Activated gamma-delta T cell treated with anti-CD3 and anti-CD28 coated beads, Interleukin-2, amount 50 U/mL, for 16 hours (primary cell): Measurements from ENCODE around the gene MIS18BP1.
"Not testable (repeated sequence)": the region's sequence is repeated elsewhere in the genome, so short reads cannot be mapped to it uniquely, and the experiment has no call there.

Experiments used
- DNase-seq: peaks from one replicate; pipeline ENCODE4 v3.0.0-alpha.2; 2020; ENCODE audit warnings: low read depth

Gene MIS18BP1

DNA sequence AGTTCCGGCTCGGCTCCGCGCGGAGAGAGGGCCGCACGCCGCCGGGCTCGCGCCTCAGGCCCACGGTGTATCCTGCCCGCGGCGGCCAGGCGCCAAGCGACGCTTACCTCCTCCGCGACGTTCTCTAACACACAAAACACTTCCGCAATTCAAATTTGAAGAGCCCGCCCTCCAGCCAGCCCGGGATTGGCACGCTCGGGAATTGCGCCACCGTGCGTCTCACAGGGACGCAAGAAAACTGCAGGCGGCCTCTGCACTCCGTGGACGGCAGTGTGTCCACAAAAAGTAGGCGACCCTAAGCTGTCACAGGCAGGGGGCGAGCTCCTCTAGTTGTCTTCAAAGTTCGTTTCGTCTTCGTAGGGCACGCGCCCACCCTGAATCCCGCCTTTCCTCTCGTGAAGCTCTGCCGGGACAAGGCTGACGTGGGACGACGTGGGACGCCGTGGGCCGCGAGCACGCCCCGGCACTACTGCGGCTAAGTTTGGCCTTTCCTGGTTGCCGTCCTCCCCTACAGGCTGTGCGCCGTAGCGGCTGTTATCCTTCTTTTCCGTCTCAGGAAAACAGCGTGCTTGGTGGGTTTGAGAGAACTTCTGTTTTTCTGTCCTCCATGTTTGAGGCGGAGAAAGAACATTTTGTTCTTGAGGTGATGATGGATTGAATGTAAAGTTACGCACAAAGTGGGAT lies at the start of gene MIS18BP1:
Gene MIS18BP1, minus strand, starts transcription at position 133 of the 684 bp plus-strand sequence. CDS start 5,916 bp downstream, outside the sequence.
- peak; percentile 87 for DNase-seq

DNA sequence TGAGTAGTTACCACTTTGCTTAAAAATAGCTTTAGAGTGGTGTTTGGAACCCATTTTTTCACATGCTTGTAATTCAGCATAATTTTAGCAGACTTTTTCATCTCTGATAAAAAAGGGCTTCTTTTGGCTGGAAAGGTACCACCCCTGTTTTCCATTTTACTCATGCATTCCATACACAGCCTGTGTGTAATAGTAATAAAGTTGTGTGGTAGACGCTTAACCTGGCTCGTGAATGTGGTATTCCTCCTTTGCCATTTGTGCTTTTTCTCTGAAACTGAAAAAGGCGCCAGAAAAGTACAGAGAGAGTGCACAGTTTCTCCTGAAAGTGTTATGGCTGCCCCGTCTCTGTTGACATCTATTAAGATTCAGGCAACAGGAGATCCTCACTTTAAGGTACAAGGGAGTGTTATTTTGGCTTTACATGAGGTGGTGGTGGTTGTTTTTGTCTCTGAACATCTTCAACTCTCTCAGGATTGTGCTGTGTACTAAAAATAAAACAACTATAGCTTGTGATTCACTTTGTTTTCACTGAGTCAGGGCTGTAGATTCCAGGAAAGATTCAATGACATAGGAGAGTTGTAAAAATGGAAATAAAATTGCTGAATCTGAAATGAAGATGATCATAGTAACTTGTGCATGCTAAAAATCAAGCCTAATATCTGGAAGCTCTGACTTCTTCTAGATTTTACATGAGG lies 45.6 kb upstream of the MIS18BP1 start:
- DNase-seq = no peak

DNA sequence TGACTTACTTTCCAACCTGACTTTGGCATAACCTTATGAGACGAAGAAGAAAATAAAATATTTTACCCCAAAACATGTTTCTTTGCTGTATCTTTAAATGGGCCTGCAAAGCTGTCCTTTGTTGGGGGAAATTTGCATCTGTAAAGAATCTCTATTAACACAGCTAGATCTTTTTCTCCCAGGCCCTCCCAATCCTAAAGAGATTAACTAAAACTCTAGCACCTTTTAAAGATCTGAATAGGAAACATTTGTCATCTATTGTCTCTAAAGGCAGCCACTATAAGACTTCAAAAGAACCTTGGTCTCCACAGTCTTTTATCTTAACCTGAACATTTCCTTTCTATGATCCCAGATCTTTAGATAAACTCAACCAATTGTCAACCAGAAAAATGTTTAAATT lies 41.8 kb upstream of the MIS18BP1 start:
- DNase-seq = not testable (repeated sequence)

DNA sequence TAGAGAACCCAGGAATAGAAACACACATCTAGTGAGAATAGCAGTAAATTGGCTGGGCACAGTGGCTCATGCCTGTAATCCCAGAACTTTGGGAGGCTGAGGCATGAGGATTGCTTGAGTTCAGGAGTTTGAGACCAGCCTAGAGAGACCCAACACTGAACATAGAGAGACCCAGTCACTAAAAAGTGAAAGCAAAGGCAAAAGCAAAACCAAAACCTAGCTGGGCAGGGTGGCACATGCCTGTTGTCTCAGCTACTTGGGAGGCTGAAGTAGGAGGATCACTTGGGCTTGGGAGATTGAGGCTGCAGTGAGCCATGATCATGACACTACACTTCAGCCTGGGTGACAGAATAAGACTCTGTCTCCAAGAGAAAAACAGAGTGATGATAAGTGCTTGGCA lies 37.5 kb upstream of the MIS18BP1 start:
- DNase-seq = no peak

DNA sequence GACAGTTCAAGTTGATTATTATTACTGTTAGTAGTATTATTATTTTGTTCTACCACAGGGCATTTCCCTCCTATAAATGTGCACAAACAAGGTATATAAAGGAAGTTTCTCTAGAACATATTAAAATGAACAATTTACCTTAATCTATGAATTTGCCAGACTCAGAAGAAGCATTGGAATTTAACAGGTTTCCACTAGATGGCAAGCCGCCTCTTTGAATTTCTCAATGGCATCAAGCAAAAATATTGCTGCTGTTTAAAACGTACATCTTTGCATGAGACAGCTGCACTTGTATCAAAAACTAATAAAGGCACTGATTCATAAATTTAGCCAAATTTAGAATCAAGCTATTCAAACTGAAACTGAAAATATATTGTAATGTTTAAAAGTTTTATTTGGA lies 34.6 kb upstream of the MIS18BP1 start:
- no peak for DNase-seq

DNA sequence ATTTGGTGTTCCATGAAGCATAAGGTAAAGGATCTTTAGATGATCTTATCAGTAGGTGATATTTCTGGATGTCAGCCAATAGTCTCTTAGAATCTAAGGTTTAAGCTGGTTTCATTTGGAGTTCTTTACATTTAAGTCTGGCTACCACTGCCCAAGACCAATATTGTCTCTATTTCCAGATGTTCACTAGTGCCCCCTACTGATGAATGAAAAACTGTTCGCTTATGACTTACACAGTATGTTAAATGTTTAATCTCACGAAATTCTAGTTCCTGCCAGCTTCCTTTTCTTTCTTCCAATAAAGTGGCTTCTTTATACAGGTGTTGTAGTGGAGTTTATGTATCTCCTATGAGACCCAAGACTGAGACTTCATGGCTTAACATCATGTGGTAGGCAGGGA lies 31.8 kb upstream of the MIS18BP1 start:
- no peak for DNase-seq

DNA sequence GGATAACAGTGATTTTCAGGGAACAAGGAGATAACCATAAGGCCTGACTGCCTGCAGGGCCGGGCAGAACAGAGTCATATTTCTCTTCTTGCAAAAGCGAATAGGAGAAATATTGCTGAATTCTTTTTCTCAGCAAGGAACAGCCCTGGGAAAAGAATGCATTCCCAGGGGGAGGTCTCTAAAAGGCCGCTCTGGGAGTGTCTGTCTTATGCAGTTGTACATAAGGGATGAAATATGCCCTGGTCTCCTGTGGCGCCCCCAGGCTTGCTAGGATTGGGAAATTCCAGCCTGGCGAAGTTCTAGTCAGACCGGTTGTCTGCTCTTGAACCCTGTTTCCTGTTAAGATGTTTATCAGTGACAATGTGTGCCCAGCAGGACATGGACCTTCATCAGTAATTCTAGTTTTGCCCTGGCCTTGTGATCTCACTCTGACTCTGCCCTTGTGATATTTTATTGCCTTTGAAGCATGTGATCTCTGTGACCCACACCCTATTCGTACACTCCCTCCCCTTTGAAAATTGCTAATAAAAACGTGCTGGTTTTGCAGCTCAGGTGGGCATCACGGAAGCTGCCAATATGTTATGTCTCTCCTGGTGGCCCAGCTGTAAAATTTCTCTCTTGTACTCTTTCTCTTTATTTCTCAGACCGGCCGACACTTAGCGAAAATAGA lies 28.9 kb upstream of the MIS18BP1 start:
- not testable (repeated sequence) for DNase-seq

DNA sequence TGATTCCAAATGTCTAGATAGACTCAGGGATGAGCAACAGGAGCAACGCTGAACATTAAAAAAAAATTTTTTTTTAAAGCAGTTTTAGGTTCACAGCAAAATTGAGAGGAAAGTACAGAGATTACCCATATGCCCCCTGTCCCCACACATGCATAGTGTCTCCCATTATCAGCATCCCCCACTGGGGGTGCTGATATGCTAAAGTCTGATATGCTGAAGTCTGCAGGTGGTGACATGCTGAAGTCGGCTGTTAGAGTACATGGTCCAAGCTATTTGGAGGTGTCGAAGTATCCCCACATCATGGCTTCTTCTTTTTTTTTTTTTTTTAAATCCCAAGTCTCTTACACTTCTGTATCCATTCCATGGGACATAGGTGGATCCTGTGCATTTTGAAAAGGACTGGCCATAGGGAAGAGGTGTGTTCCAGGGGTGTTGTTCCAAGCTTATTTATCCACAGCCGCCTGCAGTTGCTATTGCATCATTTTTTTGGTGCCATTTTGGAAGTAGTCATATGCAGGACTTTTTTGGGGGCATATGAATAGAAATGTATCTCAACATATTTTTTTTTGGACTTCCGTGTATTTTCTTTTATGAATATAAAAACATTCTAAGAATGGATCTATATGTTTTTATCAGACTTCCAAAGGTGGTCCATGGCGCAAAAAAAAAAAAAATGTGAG lies 19.0 kb upstream of the MIS18BP1 start:
- DNase-seq = no peak

DNA sequence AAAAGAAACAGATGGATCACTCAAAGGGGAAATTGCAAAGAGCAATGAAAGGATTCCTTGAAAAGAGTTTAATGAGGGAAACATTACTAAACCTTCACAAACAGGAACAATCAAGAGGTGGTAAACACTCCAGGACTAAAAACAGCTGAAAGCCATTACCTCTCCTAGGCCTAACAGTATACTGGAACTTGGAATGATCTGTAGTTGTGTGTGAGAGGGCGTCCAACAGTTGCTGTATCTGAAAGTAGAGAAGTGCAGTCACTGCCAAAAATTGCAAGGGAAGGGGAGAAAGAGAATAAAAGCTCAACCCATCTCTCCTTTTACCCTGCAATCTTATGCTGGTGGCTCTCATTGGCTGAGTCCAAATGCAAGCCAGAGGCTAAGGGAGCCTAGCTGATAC lies 17.0 kb upstream of the MIS18BP1 start:
- DNase-seq = no peak

DNA sequence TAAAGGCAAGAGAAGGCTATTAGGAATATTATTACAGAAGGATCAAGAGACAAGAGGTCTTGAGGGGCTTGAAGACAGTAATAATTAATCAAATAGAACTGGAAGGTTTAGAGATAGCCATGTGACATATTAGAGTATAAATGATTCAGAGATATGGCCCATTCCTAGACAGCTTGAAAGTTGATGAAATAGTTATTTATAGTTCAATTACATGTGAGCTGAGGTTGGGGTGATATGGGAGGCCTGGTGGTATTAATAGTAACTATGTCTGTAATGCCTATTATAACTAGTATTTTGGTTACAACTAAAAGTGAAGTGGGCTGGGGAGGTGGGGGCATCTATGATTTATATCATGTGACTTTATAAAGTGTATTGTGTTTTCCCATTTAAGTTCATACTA lies 14.1 kb upstream of the MIS18BP1 start:
- no peak for DNase-seq

DNA sequence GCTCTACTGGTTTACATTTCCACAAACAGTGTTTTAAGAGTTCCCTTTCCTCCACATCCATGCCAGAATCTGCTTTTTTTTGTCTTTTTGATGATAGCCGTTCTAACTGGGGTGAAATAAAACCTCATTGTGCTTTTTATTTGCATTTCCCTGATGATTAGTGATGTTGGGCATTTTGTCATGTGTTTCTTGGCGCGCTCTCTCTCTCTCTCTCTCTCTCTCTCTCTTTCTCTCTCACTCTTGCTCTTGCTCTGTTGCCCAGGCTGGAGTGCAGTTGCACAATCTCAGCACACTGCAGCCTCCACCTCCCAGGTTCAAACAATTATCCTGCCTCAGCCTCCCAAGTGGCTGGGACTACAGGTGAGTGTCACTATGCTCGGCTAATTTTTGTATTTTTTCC lies 9.6 kb upstream of the MIS18BP1 start:
- DNase-seq = no peak

DNA sequence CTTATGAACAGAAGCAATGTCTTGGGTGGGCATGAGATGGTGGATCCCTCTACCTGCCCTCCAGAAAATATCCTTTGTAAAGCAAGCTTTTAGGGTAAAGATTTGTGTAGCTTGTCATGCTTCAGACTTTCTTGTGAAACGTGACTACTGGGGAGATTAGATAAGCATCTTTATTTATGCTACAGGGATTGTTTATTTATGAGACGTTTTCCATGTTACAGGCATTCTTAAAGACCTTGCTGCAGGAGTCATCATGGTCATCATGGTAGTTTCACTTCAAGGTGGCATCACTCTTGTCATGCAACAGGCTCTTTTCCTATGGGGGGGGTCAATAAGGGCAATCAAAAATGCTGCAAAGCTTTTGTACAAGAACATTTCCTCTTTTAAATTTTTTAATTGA lies 8.2 kb upstream of the MIS18BP1 start:
- DNase-seq = no peak

DNA sequence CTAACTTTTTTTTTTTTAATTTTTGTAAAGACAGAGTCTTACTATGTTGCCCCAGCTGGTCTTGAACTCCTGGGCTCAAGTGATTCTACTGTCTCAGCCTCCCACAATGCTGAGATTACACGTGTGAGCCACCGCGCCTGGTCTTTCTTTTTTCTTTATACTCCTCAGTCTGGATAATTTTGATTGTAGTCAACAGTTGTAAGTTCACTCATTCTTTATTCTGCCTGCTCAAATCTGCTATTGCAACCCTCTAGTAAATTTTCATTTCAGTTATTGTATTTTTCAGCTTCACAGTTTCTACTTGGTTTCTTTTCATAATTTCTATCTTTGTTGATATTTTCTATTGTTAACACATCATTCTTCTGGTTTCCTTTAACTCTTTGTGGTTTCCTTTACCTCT lies 5.8 kb upstream of the MIS18BP1 start:
- no peak for DNase-seq

DNA sequence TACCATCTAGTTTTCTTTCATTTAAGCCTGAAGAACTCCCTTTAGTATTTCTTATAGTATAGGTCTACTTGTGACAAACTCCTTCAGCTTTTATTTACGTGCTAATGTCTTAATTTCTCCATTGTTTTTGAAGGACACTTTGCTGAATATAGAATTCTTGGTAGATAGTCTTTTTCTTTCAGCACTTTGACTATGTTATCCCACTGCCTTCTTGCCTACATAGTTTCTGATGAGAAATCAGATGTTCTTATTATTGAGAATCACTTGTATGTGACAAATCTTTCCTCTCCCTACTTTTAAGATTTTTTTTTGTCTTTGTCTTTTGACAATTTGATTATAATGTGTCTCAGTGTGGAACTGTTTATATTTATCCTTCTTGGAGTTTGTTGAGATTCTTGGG lies 5.1 kb upstream of the MIS18BP1 start:
- DNase-seq = no peak

DNA sequence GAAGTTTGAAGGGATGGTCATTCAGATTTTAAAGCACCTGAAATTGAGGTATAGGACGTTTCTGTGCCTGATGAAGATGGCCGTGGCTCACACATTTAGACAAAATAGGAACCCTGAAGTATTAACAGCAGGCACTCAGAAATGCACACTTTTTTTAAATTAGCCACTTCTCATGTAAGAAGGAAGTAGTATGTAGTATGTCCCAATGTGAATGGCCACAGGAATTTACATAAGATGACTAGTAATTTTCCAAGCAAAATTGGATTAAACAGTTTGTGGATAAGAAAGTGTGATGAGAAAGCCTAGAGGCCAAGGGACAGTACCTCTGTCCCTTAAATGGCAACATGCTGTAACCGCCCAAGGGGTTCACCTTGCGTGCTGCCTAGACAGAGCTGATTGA lies 1.8 kb upstream of the MIS18BP1 start:
- no peak for DNase-seq

DNA sequence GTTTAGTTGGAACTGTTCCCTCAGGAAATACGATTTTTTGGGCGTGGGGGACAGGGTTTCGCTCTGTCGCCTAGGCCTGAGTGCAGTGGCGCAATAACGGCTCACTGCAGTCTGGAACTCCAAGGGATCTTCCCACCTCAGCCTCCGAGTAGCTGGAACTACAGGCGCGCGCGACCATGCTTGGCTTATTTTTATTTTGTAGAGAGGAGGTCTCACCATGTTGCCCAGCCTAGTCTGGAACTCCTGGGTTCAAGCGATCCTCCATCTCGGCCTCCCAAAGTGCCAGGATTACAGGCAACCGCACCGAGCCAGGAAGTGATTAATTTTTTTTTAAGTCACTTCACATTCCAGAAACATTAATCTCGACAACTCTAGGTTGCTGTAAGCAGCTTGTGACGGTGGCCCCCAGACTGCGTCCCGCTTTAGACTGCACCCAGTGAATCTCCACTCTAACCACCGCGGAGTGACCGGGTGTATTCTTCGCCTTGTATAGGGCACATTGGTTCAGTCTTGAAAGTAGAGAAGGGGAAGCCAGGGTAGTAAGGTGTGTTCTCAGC lies 830 bp upstream of the MIS18BP1 start:
- DNase-seq = no peak

DNA sequence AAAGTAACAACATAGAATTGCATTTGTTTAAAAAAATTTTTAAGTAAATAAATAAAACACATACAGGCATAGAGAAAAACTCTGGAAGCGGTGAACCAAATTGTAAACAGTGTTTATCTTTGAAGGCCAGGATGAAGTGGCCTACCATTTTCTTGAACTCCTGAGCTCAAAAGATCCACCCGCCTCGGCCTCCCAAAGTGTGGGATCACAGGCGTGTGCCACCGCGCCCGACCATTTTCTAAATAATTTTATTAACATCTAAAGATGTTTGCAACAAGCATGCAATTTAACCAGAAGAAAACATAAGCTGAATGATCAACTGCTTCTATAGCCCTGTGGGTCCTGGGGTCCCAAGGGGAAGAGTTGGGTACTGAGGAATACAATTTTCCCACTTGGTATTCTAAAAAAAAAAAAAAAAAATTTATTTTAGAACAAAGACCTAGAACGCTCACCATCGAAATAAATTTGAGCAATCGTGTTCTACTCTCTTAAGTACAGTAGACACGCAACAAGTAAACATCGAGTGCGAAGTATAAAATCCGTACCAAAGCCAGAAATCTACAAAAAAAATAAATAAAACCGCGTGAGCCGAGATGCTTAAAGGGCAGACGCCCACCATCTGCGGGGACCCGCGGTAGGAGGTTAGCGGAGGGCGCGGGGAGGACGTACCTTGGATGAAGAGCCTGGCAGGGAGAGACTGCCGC lies 484 bp downstream of the MIS18BP1 start:
- DNase-seq = no peak

DNA sequence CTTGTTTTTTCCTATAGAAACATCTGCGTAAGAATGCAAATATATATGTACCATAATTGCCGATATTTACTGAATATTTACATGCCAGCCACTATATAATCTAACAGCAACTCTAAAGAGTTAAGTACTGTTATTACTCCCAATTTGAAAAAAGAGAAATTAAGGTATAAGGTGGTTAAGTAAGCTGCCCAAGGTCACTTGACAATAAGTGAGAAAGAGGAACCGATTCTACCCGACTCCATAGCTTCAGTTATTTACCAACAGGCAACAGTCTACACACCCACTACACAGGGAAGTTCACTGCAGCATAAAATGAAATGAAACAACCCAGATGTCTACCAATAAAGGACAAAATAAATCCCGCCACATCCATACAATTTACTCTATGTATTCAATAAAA lies 1.1 kb downstream of the MIS18BP1 start:
- no peak for DNase-seq

DNA sequence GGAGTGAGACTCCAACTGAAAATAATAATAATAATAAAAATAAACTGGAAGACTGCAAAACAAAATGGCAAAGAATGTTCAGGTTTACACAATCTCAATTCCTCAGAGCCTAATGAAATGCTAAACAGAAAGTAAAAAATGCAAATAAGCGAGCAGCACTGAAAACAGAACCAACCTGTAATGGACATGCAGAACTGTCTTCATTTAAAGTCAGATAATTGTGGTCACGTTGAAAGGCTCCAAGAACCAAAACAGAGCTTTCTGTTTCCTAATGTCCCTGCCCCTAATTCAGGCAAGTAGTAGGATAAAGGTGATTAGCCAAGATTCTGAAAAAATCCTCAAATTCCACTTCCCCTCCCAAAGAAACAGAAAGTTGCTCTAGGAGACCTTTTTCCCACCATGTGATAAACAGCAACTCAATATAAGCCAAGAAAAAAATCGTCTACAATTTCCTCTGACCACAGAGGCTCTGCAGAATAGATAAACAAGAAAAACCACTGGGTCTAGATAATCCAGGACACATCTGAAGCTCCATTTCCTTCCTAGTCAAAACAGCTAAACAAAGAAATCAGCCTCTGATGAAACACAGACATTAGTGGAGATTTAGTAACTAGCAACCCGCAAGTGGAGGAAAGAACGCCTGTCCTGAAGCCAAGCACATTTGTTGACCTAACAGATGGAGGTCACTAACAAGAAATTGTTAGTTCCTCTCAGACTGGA lies 3.0 kb downstream of the MIS18BP1 start:
- DNase-seq = no peak

DNA sequence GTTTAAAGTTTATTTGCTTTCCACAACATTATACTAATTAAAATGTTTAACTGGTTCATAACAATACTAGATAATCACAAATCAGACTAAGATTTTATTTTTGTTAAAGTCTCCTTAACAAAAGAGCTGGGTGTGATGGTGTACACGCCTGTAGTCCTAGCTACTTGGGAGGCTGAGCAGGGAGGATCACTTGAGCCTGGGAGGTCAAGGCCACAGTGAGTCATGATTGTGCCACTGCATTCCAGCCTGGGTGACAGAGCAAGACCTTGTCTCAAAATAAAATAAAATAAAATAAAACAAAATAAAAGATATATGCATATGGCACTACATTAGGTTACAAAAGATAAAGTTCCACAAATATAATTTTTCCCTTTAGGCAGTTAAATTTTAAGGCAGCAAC lies 5.6 kb downstream of the MIS18BP1 start:
- no peak for DNase-seq

DNA sequence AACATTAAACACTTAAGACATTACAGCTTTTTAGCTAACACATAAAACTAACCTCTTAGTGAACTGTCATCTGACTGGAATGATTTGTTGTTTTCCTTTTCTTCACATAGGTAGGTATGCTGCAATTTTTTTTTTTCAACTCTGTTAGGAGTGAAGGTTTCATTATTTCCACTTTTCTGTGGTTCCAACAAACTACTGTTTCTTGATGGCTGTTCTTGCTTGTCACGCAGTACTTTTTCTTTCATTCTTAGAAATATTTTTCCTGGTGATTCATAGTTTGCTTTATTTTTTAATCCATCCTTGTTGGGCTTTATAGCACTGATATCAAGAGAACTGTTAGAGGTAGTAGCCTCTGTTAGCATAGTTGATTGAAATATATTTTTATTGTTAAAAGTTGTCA lies 6.3 kb downstream of the MIS18BP1 start:
- no peak for DNase-seq
